Peyer's patch (tissue), 4 donors: ENCODE results near the gene TTC27.

Experiments used
- CTCF ChIP-seq, 6 experiments: fragments of 450-650 bp in 4 of 6; fragments of 200-600 bp in 2 of 6; sonication (generic) in 1 of 6; IDR thresholded peaks; one replicate each; pipeline ENCODE4 v1.5.1; 2017 to 2019; ENCODE audit warnings: antibody characterized with exemption in 6 of 6, mild to moderate bottlenecking in 3 of 6, moderate library complexity in 1 of 6
- POLR2A ChIP-seq, 2 donors: fragments of 450-650 bp; IDR thresholded peaks; one replicate each; pipeline ENCODE4 v1.5.1; 2017; ENCODE audit warnings: antibody characterized with exemption in 2 of 2, mild to moderate bottlenecking in 2 of 2, moderate library complexity in 2 of 2

- TF ChIP-seq POLR2A (IDR thresholded peaks at IDR 0.05) (no peak), CTCF (IDR thresholded peaks at IDR 0.05) (no peak)
These were observed 214.4 kb downstream of the TTC27 start for GRCh38 chr2:32841931-32842898.
